ENCODE results near the gene ZEB2. TPM values are rescaled to one million over a fixed set of nuclear protein-coding genes. Genes with fewer than 3 reads are reported as not detected.

The ZEB2 gene
- total and polyA plus RNA-seq, 12 donors: 29.0 to 226 (median 142) TPM

- Histone ChIP-seq H3K9me3 (replicated peaks in 1 of 3) (no peaks in the 10 kb centered on the region), H3K27ac (no peak overlapping the region), H3K4me1 (replicated peaks in 1 of 2) (no peaks in the 10 kb centered on the region), H3K36me3 (replicated peaks in 1 of 2) (no peaks in the 10 kb centered on the region), H3K27me3 (no peaks in the 10 kb centered on the region), H3K4me3 (no peak overlapping the region)
- TF ChIP-seq POLR2A (IDR thresholded peaks at IDR 0.05): no peak
- no peak for TF ChIP-seq CTCF (IDR thresholded peaks at IDR 0.05)
- WGBS, 4 donors: 40 to 59% (median 49%) methylated on average over 2 of the region's 2 CpGs
- no peak for DNase-seq
- intact Hi-C loops (cut with DNase I): no loop called here
Observed at GRCh38 chr2:144545787-144546186, 25.9 kb upstream of the ZEB2 start.

GRCh38 chr2:144544053-144544452 lies 24.1 kb upstream of the ZEB2 start:
- intact Hi-C loops (cut with DNase I): no loop called here

GRCh38 chr2:144541396-144541795 lies 21.5 kb upstream of the ZEB2 start:
- H3K4me1 ChIP-seq (replicated peaks in 1 of 2): no peaks in the 10 kb centered on the region
- H3K4me3 ChIP-seq: no peak overlapping the region
- H3K36me3 ChIP-seq (replicated peaks in 1 of 2): no peaks in the 10 kb centered on the region
- TF ChIP-seq POLR2A (IDR thresholded peaks at IDR 0.05) (no peak), CTCF (IDR thresholded peaks at IDR 0.05) (no peak)
- no peaks in the 10 kb centered on the region for H3K9me3 ChIP-seq (replicated peaks in 1 of 3)
- no peaks in the 10 kb centered on the region for H3K27me3 ChIP-seq
- no peak for DNase-seq
- H3K27ac ChIP-seq: no peak overlapping the region
- intact Hi-C loops (cut with DNase I): no loop called here

More at GRCh38 chr2:144544053-144544452, 24.1 kb upstream of the ZEB2 start:
- no peaks in the 10 kb centered on the region for H3K27me3 ChIP-seq
- no peaks in the 10 kb centered on the region for H3K4me1 ChIP-seq (replicated peaks in 1 of 2)
- H3K27ac ChIP-seq: no peak overlapping the region
- TF ChIP-seq POLR2A (IDR thresholded peaks at IDR 0.05) (no peak), CTCF (IDR thresholded peaks at IDR 0.05) (no peak)
- H3K4me3 ChIP-seq: no peak overlapping the region
- H3K36me3 ChIP-seq (replicated peaks in 1 of 2): no peaks in the 10 kb centered on the region
- 79 to 87% (median 83%) methylated on average over 3 of the region's 3 CpGs for WGBS, 4 donors
- H3K9me3 ChIP-seq (replicated peaks in 1 of 3): no peaks in the 10 kb centered on the region
- no peak for DNase-seq

GRCh38 chr2:144539289-144539782 lies 19.4 kb upstream of the ZEB2 start:
- no peak overlapping the region for H3K4me3 ChIP-seq
- TF ChIP-seq CTCF (IDR thresholded peaks at IDR 0.05) (no peak), POLR2A (IDR thresholded peaks at IDR 0.05) (no peak)
- no peaks in the 10 kb centered on the region for H3K27me3 ChIP-seq
- H3K4me1 ChIP-seq (replicated peaks in 1 of 2): no peaks in the 10 kb centered on the region
- no peak overlapping the region for H3K27ac ChIP-seq
- H3K9me3 ChIP-seq (replicated peaks in 1 of 3): no peaks in the 10 kb centered on the region
- intact Hi-C loops (cut with DNase I): no loop called here
- no peaks in the 10 kb centered on the region for H3K36me3 ChIP-seq (replicated peaks in 1 of 2)
- no peak for DNase-seq
- WGBS, 4 donors: 79 to 95% (median 89%) methylated on average over 4 of the region's 4 CpGs

Data from adrenal gland (tissue), 12 donors.